GM19023 (cell line): ENCODE data around the gene ACTG1.
"Not testable (repeated sequence)": the region's sequence is repeated elsewhere in the genome, so short reads cannot be mapped to it uniquely, and the experiment has no call there.

Experiments used
- ATAC-seq: cut with Tn5 transposase; IDR thresholded peaks from one replicate; pipeline ENCODE4 v1.9.1; 2021; ENCODE audit warnings: mild to moderate bottlenecking, moderate library complexity; ENCODE audit not compliant: unreplicated experiment

The ACTG1 gene

GRCh38 chr17:81533339-81534141, 20.9 kb upstream of the ACTG1 start:
- ATAC-seq = no peak

DNA sequence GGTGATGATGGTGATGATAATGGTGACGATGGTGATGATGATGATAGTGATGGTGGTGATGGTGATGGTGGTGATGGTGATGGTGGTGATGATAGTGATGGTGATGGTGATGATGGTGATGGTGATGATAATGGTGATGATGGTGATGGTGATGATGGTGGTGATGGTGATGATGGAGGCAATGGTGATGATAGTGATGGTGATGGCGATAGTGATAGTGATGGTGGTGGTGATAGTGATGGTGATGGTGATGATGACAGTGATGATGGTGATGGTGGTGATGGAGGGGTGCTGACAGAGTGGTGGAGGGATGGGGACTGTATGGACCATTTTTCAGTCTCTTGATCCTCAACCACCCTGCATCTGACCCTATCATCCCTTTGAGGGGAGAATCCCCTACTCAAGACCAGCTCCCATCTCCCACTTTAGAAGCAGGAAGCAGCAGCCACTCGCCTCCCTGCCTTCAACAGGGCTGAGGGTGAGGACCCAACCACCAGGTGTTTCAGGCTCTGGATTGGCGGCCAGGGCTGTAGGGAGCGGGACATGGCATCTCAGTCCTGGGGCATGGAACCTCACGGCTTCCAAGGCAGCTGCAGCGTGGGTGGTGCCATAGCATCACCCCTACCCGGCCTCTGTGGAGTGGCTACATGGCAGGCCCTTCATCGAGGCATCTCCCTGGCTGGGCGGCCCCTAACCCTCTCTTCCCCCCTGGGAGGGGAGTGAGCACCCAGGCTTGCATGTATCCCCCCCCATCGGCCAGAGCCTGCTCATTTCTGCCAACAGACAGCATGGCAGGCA, 20.1 kb upstream of the ACTG1 start:
- ATAC-seq = no peak

DNA sequence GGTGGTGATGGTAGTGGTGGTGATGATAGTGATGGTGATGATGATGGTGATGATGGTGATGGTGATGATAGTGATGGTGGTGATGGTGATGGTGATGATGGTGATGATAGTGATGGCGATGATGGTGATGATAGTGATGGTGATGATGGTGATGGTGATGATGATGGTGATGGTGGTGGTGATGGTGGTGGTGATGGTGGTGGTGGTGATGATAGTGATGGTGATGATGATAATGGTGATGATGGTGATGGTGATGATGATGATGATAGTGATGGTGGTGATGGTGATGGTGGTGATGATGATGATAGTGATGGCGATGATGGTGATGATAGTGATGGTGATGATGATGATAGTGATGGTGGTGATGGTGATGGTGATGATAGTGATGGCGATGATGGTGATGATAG, 19.4 kb upstream of the ACTG1 start:
- ATAC-seq = not testable (repeated sequence)

- not testable (repeated sequence) for ATAC-seq
These were observed 18.4 kb upstream of the ACTG1 start for GRCh38 chr17:81531013-81531412.

DNA sequence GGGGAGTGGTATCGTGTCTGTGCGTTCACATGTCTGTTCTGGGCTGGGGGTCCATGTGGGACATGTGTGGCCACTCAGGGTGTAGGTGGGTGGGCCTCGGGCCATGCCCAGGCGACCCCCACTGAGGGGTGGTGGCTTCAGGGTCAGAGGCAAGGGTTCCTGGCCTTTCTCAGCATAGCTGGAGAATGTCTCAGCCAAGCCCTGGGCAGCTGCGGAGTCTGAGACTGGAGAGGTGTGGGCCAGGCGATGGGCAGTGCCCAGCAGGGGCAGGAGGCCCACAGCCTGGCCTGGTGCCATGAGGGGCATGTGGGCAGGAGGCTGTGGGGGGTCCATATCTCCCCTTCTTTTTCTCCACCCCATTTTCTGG, 16.8 kb upstream of the ACTG1 start:
- ATAC-seq = no peak

- ATAC-seq = no peak
These were observed 16.2 kb upstream of the ACTG1 start for GRCh38 chr17:81528651-81529436.

DNA sequence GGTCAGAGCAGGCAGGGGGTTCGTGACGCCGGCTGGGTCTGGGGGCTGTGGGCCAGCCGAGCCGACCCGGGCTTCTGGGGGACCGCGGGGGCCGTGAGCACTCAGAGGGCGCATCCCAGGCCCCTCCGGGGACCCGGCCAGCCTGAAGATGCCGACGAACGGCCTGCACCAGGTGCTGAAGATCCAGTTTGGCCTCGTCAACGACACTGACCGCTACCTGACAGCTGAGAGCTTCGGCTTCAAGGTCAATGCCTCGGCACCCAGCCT, 15.7 kb upstream of the ACTG1 start:
- ATAC-seq = no peak

- ATAC-seq = no peak
These were observed 15.2 kb upstream of the ACTG1 start, which contains the start of gene FSCN2 for GRCh38 chr17:81527591-81528383. TSS of gene FSCN2 (plus strand) at chr17:81528377. CDS start at chr17:81528532, 155 bp downstream.

DNA sequence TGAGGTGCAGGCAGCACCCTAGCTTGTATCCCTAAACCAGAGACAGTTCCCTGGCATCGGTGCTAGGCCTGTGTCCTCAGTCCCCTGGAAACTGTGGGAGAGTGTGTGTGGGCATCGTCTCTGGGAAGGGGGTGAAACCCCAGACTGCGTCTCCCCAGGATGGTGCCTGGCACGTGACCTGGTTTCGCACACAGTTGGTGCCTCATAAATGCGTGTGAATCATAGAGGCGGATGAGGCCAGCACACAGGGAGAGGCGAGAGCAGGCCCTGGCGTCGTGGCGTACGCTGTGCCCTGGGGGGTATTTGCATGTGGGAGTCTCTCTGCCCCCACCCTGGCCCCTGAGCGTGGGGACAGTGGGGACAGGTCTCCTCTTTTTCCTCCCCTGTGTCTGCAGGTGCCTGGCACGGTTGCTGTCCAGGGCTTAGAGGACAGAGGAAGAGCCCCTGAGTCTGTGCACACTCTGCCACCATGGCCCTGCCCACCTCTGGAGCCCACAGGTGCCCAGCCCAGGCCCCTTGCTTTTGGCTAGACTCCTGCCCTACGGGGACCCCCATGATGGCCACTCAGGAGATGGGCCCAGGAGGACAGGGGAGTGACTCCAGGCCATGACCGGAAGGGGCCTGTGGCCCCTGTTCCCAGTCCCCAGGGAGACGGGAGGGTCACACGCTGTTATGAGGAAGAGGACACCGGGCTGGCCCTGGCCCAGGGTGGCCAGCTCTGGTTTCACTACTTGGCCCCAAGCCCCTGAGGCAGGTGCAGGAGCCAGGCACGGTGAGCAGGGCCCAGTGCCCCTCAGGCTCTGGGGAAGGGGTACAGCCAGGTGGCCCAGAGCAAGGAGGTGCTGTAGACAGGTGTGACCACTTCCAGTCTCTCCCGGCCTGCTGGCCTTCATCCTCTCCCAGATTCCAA, 14.3 kb upstream of the ACTG1 start:
- no peak for ATAC-seq

DNA sequence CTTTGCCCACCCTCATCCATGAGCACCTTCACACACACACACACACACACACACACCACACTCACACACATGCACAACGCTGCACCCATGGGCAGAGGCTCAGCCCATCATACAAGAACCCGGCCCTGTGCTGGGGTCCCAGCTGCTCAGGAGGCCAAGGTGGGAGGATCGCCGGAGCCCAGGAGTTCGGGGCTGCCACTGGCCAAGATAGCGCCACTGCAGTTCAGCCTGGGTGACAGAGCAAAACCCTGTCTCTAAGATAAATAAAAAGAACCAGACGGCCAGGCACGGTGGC, 12.2 kb upstream of the ACTG1 start:
- ATAC-seq = no peak

DNA sequence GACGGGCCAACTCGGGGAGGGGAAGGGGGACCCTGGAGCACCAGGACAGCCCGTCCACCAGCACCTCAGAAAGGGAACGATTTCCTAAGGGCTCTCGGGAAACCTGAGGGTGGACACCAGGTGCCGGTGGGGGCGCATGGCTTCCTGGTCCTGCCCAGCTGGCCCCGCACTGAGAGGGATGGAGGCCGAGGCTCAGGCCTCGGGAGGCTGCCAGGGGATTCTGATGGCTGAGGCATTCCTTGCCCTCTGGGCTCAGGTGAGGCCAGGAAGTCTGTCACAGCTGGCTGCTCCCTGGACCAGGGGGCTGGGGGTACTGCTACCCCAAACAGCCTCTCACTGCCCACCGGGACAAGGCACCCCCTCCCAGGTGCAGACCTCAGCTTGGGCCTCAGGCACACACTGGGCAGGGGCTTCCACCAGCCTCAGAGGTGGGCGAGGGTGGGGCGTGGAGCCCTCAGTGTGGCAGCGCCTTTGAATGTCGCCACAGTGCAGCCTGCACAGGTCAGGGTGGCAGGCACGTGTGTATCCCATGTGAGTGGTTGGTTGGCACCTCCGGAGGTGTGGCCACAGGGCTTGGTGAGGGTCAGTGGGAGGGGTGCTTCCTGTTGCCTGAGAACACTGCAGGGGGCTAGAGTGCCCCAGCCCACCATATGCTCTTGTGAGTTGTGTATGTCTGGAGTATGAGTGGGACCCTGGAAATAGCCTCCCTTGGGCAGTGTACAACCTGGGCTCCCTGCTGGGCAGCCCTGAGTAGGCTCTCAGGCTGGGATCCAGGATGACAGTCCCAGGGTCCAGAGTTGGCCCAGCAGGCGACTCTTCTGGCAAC, 11.7 kb upstream of the ACTG1 start:
- no peak for ATAC-seq

GRCh38 chr17:81523402-81524038, 10.9 kb upstream of the ACTG1 start:
- ATAC-seq = no peak

GRCh38 chr17:81522491-81523401, 10.1 kb upstream of the ACTG1 start:
- ATAC-seq = no peak

DNA sequence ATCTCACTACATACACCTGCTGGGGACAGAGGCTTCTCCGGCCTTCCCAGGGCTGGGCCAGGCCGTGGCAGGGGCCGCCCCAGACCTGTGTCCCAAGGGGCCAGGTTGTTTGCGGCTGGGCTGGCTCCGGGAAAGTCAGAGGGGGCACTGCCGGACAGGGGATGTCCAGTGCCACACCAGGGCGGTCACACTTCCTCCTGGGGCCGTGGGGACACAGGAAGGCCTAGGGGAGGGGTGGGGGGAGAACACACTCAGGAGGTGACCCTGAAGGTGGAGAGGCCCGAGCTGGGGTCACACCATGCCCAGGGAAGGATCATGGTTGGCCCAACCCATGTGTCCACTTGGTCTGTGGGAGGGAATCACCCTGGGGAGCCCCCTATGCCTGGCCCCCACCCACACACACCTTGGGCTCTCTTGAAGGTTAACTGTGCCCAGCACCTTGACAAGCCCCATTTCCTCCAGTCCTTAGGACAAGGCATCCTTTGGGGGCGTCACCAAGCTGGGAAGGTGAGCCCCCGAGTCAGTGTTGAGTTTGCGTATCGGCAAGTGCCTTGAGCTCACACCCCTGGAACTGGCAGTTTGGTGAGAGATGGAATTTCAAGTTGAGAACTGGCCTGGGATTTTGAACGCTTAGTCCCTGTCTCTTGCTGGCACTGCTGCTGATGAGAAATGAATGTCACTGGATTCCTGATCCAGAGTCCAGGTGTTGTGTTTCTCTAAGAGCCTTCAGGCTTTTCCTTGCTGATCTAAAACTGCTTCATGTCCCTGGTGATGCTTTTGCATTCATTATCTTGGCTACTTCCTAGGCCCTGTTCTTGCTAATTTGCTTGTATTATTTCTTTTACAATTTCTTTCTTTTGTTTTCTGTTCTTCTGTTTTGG, 7.7 kb upstream of the ACTG1 start:
- no peak for ATAC-seq

- ATAC-seq = peak; percentile 23
These were observed 6.9 kb upstream of the ACTG1 start for GRCh38 chr17:81519284-81520020.

DNA sequence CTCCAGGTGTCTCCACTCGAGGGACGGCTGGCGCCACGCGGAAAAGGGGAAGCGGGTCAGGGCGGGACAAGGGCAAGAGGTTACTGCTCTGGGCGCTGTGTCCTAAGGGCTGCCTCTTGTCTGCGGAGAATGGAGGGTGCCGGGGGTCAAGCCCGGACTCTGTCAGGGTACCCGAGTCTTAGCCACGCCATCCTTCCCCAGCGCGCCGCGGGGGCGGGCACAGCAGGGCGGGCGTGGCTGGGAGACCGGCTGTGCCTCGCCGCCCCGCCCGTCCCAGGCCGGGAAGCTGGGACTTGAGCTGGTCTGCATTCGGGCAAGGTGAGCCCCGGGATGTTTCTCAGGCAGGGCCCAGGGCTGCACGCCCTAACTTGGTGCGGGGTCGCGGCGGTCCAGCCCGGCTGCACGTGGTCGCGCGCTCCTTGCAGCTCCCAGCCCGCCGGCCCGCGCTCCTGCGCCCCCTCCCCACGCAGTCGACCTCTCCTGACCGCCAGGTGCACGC, 6.2 kb upstream of the ACTG1 start:
- no peak for ATAC-seq
